ENCODE results near the gene RARG.

Gene RARG

DNA sequence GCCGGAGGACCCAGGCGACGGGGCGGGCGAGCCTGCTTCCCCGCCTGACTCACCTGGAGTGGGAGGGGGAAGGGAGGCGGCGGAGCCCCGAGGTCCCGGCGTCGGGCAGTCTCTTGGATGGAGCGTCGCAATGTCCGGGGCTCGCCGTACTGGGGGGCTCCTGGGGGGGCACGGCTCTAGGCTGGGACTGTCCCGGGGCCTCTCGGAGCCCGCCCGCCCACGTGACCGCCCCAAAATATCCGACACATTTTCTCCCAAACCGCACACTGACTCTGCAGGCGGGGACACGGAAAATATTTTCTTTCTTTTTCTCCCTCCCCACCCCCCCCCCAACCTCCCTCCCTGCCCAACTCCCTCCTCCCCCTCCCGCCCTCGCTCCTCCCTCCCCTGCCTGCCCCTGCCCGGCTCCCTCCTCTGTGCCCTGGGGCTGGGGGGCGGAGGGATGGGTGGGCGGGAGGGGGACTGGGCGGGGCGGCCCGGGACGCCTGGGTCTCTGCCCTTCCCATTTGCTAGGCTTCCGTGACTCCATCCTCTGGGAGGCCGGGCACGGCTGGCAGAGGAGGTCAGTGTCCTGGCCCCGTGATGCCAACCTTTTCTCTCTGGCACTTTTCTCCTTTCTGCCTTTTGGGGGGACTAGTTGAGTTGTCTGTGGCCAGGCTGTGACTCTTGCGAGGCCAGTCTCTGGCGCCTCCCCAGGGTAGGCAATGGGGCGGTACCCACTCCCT, at the start of gene RARG:
TSS of gene RARG (minus strand) at position 289 of the 725 bp plus-strand sequence. CDS start 4,664 bp downstream, outside the sequence.
- peak; percentile 54 for DNase-seq (ENCODE audit: low spot score)

DNA sequence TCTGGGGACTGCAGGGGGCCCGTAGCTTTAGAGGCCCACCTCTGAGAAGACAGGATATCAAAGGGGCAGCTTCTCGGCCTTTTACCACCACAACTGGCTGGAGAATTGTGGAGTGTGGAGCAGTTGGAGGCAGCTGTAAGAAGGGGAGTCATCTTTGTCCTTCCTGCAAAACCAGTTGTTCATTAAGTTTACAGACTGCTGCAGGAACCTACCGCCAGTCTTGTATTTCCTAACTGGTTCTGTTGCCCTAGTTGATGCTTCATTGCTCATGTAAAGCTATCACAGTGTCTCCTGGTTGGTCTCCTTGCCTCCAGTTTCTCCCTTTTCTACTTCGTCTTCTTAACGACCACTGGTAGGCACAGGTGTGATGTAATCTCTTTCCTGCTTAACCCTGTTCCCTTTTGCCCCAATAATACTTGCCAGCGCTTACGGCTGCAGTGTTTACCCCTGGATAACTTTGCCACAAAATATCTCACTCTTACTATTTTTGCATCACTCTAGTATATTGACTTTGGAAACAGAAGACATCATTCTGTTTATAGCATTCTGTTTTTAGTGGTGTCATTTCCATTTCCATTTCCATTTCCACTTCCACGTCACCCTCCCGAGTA, 48.0 kb upstream of the RARG start:
- no peak for DNase-seq (ENCODE audit: low spot score)

DNA sequence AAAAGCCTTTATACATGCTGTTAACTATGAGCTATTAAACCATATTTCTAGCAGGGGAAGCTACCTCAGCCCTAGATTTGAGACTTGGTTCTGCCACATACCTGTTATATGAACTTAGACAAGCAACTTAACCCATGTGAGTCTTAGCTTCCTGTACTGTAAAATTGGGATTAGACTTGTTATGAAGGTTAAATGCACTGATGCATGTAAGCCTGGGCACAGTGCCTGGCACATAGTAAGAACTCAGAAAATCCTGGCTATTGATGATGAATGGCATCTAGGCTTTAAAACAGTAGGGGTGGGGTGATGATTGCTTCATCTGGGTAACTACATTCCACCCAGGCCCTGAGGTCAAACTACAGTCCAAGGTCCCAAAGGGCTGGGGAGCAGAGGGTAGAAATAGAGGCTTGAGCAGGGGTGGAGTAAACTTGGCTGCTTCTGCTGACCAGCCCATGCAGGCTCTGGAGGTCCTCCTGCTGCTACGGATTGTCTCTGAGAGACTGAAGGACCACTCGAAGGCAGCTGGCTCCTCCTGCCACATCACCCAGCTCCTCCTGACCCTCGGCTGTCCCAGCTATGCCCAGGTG, 47.4 kb upstream of the RARG start:
- DNase-seq (ENCODE audit: low spot score): no peak

DNA sequence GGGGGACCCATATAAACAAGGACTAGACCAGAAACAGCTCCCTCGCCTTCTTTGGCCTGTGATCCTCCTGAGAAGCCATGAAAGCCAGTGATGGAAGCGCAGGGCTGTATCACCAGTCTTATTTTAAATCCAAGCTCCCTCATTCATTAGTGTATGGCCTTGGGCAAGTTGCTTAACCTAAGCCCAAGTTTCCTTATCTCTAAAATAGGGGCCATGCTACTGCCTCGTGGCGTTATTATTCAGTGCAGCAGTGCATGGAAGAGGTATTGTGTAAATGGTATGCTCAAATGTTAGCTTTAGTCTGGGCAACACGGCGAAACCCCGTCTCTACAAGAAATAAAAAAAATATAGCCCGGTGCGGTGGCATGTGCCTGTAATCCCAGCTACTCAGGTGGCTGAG, 46.0 kb upstream of the RARG start:
- no peak for DNase-seq (ENCODE audit: low spot score)

DNA sequence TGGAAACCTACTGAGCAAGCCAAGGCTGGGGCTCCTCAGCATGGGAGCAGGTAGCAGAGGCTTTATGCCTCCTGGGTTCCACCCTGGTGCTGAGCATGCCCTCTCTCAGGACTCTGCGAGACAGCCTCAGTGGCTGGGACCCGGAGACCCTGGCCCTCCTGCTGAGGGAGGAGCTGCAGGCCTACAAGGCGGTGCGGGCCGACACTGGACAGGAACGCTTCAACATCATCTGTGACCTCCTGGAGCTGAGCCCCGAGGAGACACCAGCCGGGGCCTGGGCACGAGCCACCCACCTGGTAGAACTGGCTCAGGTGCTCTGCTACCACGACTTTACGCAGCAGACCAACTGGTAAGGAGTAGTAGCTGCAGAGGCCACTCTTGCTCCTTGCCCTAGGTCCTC, 44.5 kb upstream of the RARG start:
- no peak for DNase-seq (ENCODE audit: low spot score)

DNA sequence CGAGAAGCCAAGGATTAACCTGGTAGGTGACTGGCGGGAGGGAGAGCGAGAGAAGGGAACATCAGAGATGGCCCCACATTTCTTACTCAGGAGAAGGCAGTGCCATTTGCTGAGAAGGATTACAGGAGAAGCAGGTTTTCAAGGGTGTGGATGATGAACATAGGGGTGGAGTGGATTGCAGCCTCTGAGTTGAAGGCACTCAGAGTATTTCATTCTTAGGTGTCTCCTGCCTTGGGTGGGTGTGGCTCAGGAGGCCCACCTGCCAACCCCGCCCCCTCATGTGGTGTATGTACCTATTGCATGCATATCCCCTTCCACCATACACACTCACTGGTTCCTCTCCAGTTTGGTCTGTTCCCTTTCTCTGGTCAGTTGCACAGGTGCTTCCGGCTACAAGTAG, 42.4 kb upstream of the RARG start:
- no peak for DNase-seq (ENCODE audit: low spot score)

DNA sequence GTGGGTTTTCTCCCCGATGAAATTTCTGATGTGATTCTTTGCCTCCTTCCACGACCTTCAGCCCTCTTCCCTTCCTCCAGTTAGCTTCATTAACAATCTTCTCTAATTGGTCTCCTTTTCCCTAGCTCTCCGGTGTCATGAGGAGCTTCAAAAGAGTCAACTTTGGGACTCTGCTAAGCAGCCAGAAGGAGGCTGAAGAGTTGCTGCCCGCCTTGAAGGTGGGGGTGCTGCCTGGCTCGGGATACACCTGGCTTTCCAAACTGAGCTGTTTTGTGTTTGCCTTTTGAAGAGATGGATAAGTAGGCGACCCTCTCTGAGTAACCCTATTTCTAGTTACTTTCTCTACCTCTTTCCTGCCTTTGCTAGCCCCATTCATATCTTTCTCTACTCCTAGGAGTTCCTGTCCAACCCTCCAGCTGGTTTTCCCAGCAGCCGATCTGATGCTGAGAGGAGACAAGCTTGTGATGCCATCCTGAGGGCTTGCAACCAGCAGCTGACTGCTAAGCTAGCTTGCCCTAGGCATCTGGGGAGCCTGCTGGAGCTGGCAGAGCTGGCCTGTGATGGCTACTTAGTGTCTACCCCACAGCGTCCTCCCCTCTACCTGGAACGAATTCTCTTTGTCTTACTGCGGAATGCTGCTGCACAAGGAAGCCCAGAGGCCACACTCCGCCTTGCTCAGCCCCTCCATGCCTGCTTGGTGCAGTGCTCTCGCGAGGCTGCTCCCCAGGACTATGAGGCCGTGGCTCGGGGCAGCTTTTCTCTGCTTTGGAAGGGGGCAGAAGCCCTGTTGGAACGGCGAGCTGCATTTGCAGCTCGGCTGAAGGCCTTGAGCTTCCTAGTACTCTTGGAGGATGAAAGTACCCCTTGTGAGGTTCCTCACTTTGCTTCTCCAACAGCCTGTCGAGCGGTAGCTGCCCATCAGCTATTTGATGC, 36.9 kb upstream of the RARG start:
- no peak for DNase-seq (ENCODE audit: low spot score)

DNA sequence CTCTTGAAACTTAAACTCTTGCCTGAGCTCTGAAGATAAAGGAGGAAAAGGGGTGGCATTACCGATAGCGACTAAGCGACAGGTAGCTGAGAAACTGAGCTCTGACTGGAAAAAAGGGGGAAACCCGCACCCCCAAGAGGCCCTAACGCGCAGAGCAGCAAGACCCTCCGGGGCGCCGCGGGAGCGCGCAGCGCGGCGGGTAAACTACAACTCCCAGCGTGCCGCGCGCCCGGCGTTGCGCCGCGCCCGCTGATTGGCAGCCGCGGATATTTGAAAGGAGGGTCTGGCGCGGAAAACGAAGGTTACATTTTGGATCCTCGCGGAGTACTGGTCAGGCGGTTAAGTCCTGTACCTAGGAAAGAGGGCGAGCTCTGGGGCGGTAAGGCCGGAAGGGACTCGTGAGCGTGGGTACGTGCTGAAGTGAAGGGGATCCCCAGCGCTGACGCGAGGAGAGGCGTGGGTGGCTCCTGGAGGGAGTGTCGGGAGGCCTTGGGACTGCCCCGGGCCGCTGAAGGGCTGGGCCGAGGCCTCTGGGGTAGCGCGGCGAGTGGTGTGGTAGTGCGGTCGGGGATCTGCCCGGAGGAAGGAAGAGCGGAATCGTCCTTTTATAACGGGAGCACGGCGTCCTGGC, 36.1 kb upstream of the RARG start, which contains the start of gene ESPL1:
TSS of gene ESPL1 (plus strand) at position 301 of the 631 bp plus-strand sequence. CDS start 468 bp downstream, outside the sequence.
- peak; percentile 61 for DNase-seq (ENCODE audit: low spot score)

DNA sequence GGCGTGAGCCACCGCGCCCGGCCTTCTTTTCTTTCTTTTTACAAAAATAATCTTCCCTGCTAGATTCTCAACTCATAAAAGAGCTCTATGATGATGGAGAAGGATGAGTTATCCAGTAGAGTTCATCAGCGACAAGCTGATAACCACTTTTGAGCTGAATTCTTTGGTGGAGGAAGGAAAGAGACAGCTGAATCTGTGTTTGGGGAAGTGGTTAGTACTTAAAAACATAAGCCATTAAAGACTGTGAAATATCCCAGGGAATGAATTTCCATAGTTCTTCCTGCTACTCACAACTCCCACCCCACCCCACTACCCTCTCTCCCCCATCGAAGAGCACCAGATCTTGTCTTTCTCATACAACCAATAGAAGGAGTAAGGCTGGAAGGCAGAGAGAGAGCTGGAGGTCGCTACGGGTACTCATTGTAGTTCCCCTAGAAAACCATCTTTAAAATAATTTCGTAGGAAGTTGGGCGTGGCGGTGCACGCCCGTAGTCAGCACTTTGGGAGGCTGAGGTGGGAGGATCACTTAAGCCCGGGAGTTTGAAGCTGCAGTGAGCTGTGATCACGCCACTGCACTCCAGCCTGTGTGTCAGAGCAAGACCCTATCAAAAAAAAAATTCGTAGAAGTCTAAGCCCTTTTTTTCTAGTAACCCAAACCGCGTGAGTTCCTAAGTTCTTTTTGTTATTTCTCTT, 35.4 kb upstream of the RARG start:
- no peak for DNase-seq (ENCODE audit: low spot score)

DNA sequence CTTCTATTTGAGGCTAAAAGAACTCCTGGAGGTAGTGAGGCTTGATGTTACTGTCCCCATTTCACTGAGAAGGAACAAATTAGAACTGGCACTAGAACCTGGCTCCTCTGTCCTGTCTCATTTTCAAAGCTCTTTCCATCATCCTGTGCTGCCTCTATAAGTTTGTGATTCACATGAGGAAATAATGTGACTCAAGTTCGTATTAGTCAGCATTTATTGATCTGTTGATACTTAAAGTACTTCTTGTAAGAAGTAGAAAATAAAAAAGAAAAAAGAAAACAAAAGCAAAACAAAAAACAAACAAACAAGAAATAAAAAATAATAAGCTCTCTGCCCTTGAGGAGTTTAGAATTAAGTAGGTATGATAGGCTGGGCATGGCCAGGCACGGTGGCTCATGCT, 33.8 kb upstream of the RARG start:
- no peak for DNase-seq (ENCODE audit: low spot score)

DNA sequence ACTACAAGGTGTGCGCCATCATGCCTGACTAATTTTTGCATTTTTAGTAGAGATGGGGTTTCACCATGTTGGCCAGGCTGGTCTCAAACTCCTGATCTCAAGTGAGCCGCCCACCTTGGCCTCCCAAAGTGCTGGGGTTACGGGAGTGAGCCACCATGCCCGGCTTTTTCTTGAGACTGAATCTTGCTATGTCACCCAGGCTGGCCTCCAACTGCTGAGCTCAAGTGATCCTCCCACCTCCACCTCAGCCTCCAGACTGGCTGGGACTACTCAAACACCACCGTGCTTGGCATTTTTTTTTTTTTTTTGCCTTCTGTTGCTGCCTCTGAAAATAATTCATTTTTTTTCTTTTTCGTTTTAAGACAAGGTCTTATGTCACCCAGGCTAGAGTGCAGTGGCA, 27.9 kb upstream of the RARG start:
- no peak for DNase-seq (ENCODE audit: low spot score)

DNA sequence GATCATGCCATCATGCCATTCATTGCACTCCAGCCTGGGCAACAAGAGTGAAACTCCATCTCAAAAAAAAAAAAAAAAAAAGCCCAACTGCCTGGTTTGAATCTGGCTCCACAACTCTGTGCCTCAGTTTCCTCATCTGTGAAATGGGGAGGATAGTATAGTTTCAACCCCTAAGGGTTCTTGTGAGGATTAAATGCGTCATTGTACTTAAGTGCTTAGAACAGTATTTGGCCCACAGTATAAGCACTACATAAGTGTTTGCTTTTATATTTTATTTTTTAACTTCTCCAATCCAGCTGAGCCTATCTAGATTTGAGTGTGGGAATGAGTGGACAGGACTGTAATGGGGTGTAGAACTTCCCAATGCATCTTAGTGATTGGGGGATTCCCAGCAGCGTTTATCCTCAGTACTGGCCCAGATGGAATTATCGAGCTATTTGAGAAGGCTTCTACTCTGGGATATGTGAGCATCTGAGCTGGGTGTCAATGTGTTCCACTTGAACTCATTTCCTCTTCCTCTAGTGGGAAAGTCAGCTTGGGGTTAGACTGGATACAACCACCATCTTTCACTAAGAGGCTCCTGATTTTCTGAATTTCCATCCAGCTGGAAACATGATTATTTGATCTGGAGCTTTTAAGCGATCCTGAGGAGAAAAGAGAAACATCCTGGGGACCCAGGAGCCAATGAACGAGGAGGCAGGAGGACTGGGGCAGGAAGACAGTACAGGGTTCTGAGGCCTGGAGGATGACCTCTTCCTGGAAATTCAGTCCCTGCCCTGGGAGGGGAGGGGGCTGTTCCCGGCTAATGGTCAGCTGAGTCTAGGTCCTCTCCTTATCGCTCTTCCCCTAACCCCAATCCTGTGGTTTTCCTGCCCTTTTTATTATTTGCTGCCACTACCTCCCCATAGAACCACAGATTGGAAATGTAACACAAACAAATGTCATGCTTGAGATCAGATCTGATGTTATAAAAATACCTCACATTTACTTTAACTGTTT, 26.8 kb upstream of the RARG start:
- DNase-seq (ENCODE audit: low spot score): no peak

DNA sequence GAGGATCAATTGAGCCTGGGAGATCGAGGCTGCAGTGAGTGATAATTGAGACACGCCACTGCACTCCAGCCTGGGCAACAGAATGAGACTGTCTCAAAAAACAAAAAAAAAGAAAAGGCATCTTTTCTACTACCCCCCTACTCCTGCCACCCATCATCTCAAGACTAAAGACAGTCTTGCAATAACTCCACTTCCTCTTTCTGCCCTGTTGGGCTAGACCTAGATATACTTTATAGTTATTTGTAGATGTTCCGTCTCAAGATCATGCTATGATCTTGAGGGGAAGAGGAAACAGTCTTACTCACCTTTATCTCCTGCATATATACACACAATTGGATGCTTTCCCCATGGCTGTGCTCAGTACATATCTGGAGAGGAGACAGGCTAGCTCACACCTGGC, 24.0 kb upstream of the RARG start:
- no peak for DNase-seq (ENCODE audit: low spot score)

DNA sequence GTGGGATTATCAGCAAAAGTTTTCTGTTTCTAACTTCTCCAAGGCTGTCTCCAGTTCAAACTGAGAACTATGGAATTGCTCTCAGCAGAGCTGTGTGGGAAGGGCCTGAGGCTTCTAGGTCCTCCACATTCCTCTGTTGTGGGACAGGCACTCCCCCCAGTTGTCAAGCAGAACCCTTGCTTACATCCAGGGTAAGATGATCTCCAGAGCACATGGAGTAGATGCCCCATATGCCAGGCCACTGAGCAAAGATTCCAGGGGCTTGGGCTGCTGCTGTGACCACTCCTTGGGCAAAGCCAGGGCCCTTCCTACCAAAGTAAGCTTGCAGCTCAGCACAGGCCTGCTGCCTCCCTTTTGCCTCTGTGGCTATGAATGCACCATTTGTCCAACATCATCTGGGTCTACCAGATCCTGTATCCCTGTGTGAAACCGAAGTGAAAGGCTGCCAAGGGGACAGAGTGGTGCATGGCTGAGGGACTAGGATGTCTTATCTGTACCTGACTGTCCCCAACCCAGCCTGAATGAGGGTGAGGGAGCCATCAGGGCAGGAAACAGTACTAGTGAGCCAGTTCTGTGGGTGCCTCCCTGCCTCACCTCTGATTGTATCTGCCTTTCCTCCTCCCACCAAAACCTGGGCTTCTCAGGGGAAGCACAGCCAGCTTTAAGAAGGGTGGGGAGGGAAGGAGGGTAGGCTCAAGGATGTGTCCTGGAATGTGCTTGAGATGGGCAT, 23.0 kb upstream of the RARG start:
- DNase-seq (ENCODE audit: low spot score): no peak

DNA sequence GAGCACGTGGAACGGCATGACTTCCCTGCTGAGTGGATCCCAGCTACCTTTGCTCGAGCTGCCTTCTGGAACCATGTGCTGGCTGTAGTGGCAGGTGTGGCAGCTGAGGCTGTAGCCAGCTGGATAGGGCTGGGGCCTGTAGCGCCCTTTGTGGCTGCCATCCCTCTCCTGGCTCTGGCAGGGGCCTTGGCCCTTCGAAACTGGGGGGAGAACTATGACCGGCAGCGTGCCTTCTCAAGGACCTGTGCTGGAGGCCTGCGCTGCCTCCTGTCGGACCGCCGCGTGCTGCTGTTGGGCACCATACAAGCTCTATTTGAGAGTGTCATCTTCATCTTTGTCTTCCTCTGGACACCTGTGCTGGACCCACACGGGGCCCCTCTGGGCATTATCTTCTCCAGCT, 21.3 kb upstream of the RARG start:
- DNase-seq (ENCODE audit: low spot score): no peak

DNA sequence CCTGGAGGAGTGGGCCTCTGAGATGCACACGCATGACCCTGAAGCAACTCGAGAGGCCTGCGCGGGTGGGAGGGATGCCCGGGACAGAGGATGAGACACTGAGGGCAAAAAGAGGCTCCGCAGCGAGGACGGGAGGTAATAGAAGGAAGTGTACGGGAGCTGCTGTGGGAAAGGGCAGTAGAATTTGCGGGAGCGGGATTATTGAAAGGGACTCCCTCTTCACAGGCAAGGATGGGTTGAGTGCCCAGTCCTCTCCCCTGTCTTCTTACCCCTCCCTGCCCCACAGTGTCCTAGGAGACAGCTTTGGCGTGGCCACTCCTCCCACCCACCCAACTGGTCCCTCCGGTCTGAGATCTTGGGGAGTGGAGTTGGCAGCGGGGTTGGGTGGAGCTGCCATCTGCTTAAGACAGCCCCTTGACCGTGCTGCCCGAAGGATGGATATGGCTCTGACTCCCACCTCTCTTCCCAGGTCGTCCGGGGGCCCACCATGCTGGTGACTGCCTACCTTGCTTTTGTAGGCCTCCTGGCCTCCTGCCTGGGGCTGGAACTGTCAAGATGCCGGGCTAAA, 20.4 kb upstream of the RARG start:
- no peak for DNase-seq (ENCODE audit: low spot score)

DNA sequence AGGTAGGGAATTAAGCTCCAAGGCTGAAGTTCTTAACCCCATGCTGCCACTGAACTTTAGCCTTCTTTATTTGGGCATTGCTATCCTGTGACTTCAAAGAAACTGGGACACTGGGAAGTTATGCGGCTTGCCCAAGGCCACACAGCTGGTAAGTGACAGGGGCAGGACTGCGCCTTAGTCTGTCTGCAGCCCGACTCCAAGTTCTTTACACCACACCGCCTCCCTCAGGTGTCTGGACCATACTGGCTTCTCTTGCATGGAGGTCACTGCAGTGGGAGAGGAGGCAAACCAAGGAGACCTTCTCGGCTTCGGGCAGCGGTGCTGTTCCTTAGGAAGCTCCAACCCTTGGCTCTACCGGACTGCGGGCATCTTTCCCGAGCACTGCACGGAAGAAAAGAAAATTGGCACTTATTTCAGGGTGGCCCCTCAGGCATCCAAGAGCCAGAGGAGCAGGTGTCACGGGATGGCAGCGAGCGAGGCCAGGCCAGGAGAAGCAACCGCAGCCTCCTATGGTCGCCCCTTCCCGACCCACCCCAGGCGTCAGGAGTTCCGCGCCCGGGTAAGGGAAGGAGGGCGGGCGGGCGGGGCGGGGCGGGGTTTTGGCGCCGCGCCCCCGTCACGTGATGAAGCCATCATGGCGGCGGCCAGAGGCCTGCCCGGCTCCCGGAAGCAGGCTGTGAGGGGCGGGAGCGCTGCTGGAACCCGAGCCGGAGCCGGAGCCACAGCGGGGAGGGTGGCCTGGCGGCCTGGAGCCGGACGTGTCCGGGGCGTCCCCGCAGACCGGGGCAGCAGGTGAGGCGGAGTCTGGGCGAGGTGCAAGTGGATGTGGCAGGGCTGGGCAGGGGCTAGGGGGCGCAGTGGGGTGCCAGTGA, 19.7 kb upstream of the RARG start:
- DNase-seq (ENCODE audit: low spot score): peak; percentile 79

DNA sequence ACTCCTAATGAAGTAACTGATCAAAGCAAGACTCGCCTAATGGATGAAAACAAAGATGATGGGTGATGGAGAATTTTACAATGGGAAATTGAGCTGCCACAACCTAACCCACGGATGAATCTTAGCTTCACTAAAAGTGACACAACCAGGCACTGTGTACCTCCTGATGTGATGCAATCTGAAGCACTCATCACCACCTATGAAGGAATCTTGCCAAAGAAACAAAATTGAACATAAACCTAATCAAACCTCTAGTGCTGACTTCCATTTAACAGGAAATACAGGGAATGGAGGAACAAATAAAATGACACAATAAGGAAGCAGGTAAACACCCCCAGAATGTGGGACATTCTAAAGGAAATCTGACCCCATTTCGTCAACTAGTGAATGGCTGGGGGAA, 13.3 kb upstream of the RARG start:
- DNase-seq (ENCODE audit: low spot score): no peak

Measured in Ammon's horn (tissue), 1 donor.